ENCODE measurements around the gene IQCF2. TPM values are rescaled to one million over a fixed set of nuclear protein-coding genes. Genes with fewer than 3 reads are reported as not detected.

Gene IQCF2
- total and polyA plus RNA-seq, 8 donors = not detected

- H3K36me3 ChIP-seq = no peaks in the 10 kb centered on the region
- peaks cover 0 to 29% (median 0%) of the 10 kb centered on the region in 3 donors for H3K27me3 ChIP-seq
- H3K4me1 ChIP-seq = no peaks in the 10 kb centered on the region
- intact Hi-C loops (cut with DNase I; ENCODE audit: low total_unique reads) = no loop called here
- no peak overlapping the region for H3K4me3 ChIP-seq
- TF ChIP-seq EP300 (IDR thresholded peaks at IDR 0.05) = no peak
- TF ChIP-seq, protein P1, sequence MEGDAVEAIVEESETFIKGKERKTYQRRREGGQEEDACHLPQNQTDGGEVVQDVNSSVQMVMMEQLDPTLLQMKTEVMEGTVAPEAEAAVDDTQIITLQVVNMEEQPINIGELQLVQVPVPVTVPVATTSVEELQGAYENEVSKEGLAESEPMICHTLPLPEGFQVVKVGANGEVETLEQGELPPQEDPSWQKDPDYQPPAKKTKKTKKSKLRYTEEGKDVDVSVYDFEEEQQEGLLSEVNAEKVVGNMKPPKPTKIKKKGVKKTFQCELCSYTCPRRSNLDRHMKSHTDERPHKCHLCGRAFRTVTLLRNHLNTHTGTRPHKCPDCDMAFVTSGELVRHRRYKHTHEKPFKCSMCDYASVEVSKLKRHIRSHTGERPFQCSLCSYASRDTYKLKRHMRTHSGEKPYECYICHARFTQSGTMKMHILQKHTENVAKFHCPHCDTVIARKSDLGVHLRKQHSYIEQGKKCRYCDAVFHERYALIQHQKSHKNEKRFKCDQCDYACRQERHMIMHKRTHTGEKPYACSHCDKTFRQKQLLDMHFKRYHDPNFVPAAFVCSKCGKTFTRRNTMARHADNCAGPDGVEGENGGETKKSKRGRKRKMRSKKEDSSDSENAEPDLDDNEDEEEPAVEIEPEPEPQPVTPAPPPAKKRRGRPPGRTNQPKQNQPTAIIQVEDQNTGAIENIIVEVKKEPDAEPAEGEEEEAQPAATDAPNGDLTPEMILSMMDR (IDR thresholded peaks at IDR 0.05) = no peak
- TF ChIP-seq POLR2AphosphoS5 (IDR thresholded peaks at IDR 0.05) = no peak
- TF ChIP-seq POLR2A (IDR thresholded peaks at IDR 0.05) = no peak
- no peak overlapping the region for H3K27ac ChIP-seq
- DNase-seq = no peak
- 74 to 83% (median 77%) methylated on average over 2 of the region's 2 CpGs for WGBS, 5 donors
- H3K9me3 ChIP-seq = no peaks in the 10 kb centered on the region
Observed at GRCh38 chr3:51816723-51817122, 44.7 kb upstream of the IQCF2 start.

- no peaks in the 10 kb centered on the region for H3K4me1 ChIP-seq
- H3K4me3 ChIP-seq = no peak overlapping the region
- H3K27ac ChIP-seq = no peak overlapping the region
- H3K27me3 ChIP-seq = peaks cover 0 to 29% (median 0%) of the 10 kb centered on the region in 3 donors
- DNase-seq = no peak
- no peaks in the 10 kb centered on the region for H3K36me3 ChIP-seq
- intact Hi-C loops (cut with DNase I; ENCODE audit: low total_unique reads) = no loop called here
- H3K9me3 ChIP-seq = no peaks in the 10 kb centered on the region
- 90 to 97% (median 92%) methylated on average over 2 of the region's 2 CpGs for WGBS, 5 donors
- TF ChIP-seq EP300 (IDR thresholded peaks at IDR 0.05) (no peak), POLR2AphosphoS5 (IDR thresholded peaks at IDR 0.05) (no peak), POLR2A (IDR thresholded peaks at IDR 0.05) (no peak)
- TF ChIP-seq, protein P1 (IDR thresholded peaks at IDR 0.05) = no peak
Observed at GRCh38 chr3:51817375-51817774, 44.0 kb upstream of the IQCF2 start.

- TF ChIP-seq, protein P1 (IDR thresholded peaks at IDR 0.05) = no peak
- DNase-seq = no peak
- WGBS, 5 donors = 79 to 94% (median 91%) methylated on average over 12 to 15 of the region's 15 CpGs
- no peaks in the 10 kb centered on the region for H3K36me3 ChIP-seq
- intact Hi-C loops (cut with DNase I; ENCODE audit: low total_unique reads) = no loop called here
- no peak overlapping the region for H3K27ac ChIP-seq
- H3K27me3 ChIP-seq = peaks cover 0 to 29% (median 0%) of the 10 kb centered on the region in 3 donors
- no peaks in the 10 kb centered on the region for H3K4me1 ChIP-seq
- H3K9me3 ChIP-seq = no peaks in the 10 kb centered on the region
- H3K4me3 ChIP-seq = no peak overlapping the region
Observed at GRCh38 chr3:51819151-51819550, 42.3 kb upstream of the IQCF2 start.

- no peaks in the 10 kb centered on the region for H3K36me3 ChIP-seq
- H3K4me3 ChIP-seq = no peak overlapping the region
- TF ChIP-seq EP300 (IDR thresholded peaks at IDR 0.05) (no peak), POLR2A (IDR thresholded peaks at IDR 0.05) (no peak)
- 47 to 60% (median 52%) methylated on average over 11 to 12 of the region's 12 CpGs for WGBS, 5 donors
- no peaks in the 10 kb centered on the region for H3K4me1 ChIP-seq
- no peaks in the 10 kb centered on the region for H3K9me3 ChIP-seq
- no peak for DNase-seq
- intact Hi-C loops (cut with DNase I; ENCODE audit: low total_unique reads) = no loop called here
- H3K27ac ChIP-seq = no peak overlapping the region
- H3K27me3 ChIP-seq = peaks cover 0 to 29% (median 0%) of the 10 kb centered on the region in 3 donors
Observed at GRCh38 chr3:51819709-51820406, 41.6 kb upstream of the IQCF2 start.

- H3K9me3 ChIP-seq = peaks cover 0 to 23% (median 14%) of the 10 kb centered on the region in 4 donors
- no peaks in the 10 kb centered on the region for H3K36me3 ChIP-seq
- H3K4me1 ChIP-seq = no peaks in the 10 kb centered on the region
- TF ChIP-seq POLR2AphosphoS5 (IDR thresholded peaks at IDR 0.05) (no peak), POLR2A (IDR thresholded peaks at IDR 0.05) (no peak), EP300 (IDR thresholded peaks at IDR 0.05) (no peak)
- TF ChIP-seq, protein P1 (IDR thresholded peaks at IDR 0.05) = no peak
- WGBS, 5 donors = 78 to 92% (median 84%) methylated on average over 1 of the region's 1 CpG
- H3K4me3 ChIP-seq = no peak overlapping the region
- no peaks in the 10 kb centered on the region for H3K27me3 ChIP-seq
- no peak overlapping the region for H3K27ac ChIP-seq
- intact Hi-C loops (cut with DNase I; ENCODE audit: low total_unique reads) = no loop called here
- DNase-seq = no peak
Observed at GRCh38 chr3:51828297-51828696, 33.1 kb upstream of the IQCF2 start.
